Thymus (tissue), 11 donors: ENCODE results near the gene DDO. TPM values are rescaled to one million over a fixed set of nuclear protein-coding genes. Genes with fewer than 3 reads are reported as not detected.

ENCODE experiments used
- DNase-seq, 9 donors: peaks; one replicate each; pipeline ENCODE4 v3.0.0-alpha.2; 2013; ENCODE audit warnings: low spot score in 9 of 9, low read depth in 6 of 9, missing footprints in 1 of 9
- H3K27ac ChIP-seq, 2 donors: one replicate each; pipeline ENCODE4 v1.5.1; 2013; ENCODE audit warnings: control low read depth in 1 of 2, low read depth in 1 of 2, low read length in 1 of 2, mild to moderate bottlenecking in 1 of 2, moderate library complexity in 1 of 2
- H3K27me3 ChIP-seq, 2 donors: one replicate each; pipeline ENCODE4 v1.5.1; 2013; ENCODE audit warnings: low read length in 1 of 2; ENCODE audit not compliant: control insufficient read depth in 2 of 2, insufficient read depth in 1 of 2
- H3K36me3 ChIP-seq, 2 donors: one replicate each; pipeline ENCODE4 v1.5.1; 2013; ENCODE audit warnings: low read length in 1 of 2, mild to moderate bottlenecking in 1 of 2, moderate library complexity in 1 of 2; ENCODE audit not compliant: control insufficient read depth in 2 of 2, insufficient read depth in 2 of 2
- H3K4me1 ChIP-seq, 2 donors: one replicate each; pipeline ENCODE4 v1.5.1; 2013; ENCODE audit warnings: low read length in 2 of 2; ENCODE audit not compliant: control insufficient read depth in 2 of 2, insufficient read depth in 2 of 2
- H3K4me3 ChIP-seq, 2 donors: one replicate each; pipeline ENCODE4 v1.5.1; 2013; ENCODE audit warnings: low read length in 2 of 2, control low read depth in 1 of 2, mild to moderate bottlenecking in 1 of 2
- H3K9me3 ChIP-seq, 2 donors: one replicate each; pipeline ENCODE4 v1.5.1; 2013; ENCODE audit warnings: low read length in 1 of 2, mild to moderate bottlenecking in 1 of 2; ENCODE audit not compliant: control insufficient read depth in 2 of 2, insufficient read depth in 1 of 2
- WGBS: extraction: QIAGEN DNeasy Blood & Tissue Kit; methylation state at CpG from one replicate; pipeline ENCODE4 v1.1.7; 2013; 5-methylcytosine and 5-hydroxymethylcytosine counted together
- polyA plus RNA-seq: library from polyadenylated mRNA; stranded (reverse); fragments of 200-250 nt; gene quantifications from one replicate; pipeline ENCODE4 v1.2.3, GENCODE V29; 2013
- total RNA-seq: library from RNA; stranded (reverse); fragments of 120-200 nt; gene quantifications from one replicate; pipeline ENCODE4 v1.2.4, GENCODE V29; 2013
- donor health status: healthy.

Gene DDO
- total and polyA plus RNA-seq, 2 donors = 0.14 to 0.64 TPM

GRCh38 chr6:110392727-110393126 is 22.6 kb downstream of the DDO start:
- WGBS = 91% methylated on average over 9 of the region's 9 CpGs
- Histone ChIP-seq H3K9me3 (no peaks in the 10 kb centered on the region), H3K36me3 (no peaks in the 10 kb centered on the region)

GRCh38 chr6:110390404-110390803 is 25.0 kb downstream of the DDO start:
- Histone ChIP-seq H3K27me3 (no peaks in the 10 kb centered on the region), H3K9me3 (no peaks in the 10 kb centered on the region), H3K4me3 (no peak overlapping the region), H3K4me1 (peaks cover 0 to 11% of the 10 kb centered on the region in 2 donors), H3K36me3 (no peaks in the 10 kb centered on the region), H3K27ac (peak overlapping the region in 1 of 2 donors; percentile 55)
- DNase-seq = peak in 1 of 9 donors; percentile 50
- WGBS = 20% methylated on average over 2 of the region's 2 CpGs

More at GRCh38 chr6:110392727-110393126, 22.6 kb downstream of the DDO start:
- peaks cover 0 to 11% of the 10 kb centered on the region in 2 donors for H3K4me1 ChIP-seq
- DNase-seq = no peak
- H3K27ac ChIP-seq = no peak overlapping the region
- H3K4me3 ChIP-seq = no peak overlapping the region
- H3K27me3 ChIP-seq = no peaks in the 10 kb centered on the region

- H3K36me3 ChIP-seq = no peaks in the 10 kb centered on the region
- no peaks in the 10 kb centered on the region for H3K27me3 ChIP-seq
- H3K9me3 ChIP-seq = no peaks in the 10 kb centered on the region
- 72% methylated on average over 4 of the region's 4 CpGs for WGBS
- peaks cover 0 to 11% of the 10 kb centered on the region in 2 donors for H3K4me1 ChIP-seq
- peak in 1 of 9 donors; percentile 19 for DNase-seq
- no peak overlapping the region for H3K4me3 ChIP-seq
- H3K27ac ChIP-seq = peak overlapping the region in 1 of 2 donors; percentile 55
Measured at GRCh38 chr6:110389689-110390382, 25.5 kb downstream of the DDO start.

- Histone ChIP-seq H3K36me3 (no peaks in the 10 kb centered on the region), H3K27me3 (no peaks in the 10 kb centered on the region), H3K4me1 (peaks cover 0 to 11% of the 10 kb centered on the region in 2 donors), H3K4me3 (no peak overlapping the region), H3K9me3 (no peaks in the 10 kb centered on the region), H3K27ac (no peak overlapping the region)
- DNase-seq = no peak
- 93% methylated on average over 2 of the region's 2 CpGs for WGBS
Measured at GRCh38 chr6:110387986-110388385, 27.4 kb downstream of the DDO start.

- no peak overlapping the region for H3K27ac ChIP-seq
- H3K36me3 ChIP-seq = no peaks in the 10 kb centered on the region
- peaks cover 0 to 11% of the 10 kb centered on the region in 2 donors for H3K4me1 ChIP-seq
- H3K4me3 ChIP-seq = no peak overlapping the region
- WGBS = 99% methylated on average over 1 of the region's 1 CpG
- no peaks in the 10 kb centered on the region for H3K9me3 ChIP-seq
- H3K27me3 ChIP-seq = no peaks in the 10 kb centered on the region
- DNase-seq = no peak
Measured at GRCh38 chr6:110385458-110385863, 29.9 kb downstream of the DDO start.

- DNase-seq = no peak
- no peaks in the 10 kb centered on the region for H3K4me1 ChIP-seq
- H3K9me3 ChIP-seq = no peaks in the 10 kb centered on the region
- no peak overlapping the region for H3K27ac ChIP-seq
- no peaks in the 10 kb centered on the region for H3K27me3 ChIP-seq
- 96% methylated on average over 9 of the region's 9 CpGs for WGBS
- no peak overlapping the region for H3K4me3 ChIP-seq
- H3K36me3 ChIP-seq = no peaks in the 10 kb centered on the region
Measured at GRCh38 chr6:110378552-110378951, 36.8 kb downstream of the DDO start.

GRCh38 chr6:110369066-110369465 is 46.3 kb downstream of the DDO start:
- Histone ChIP-seq H3K4me1 (peaks cover 4 to 15% of the 10 kb centered on the region in 2 donors), H3K4me3 (no peak overlapping the region), H3K27me3 (no peaks in the 10 kb centered on the region), H3K27ac (no peak overlapping the region), H3K9me3 (no peaks in the 10 kb centered on the region), H3K36me3 (no peaks in the 10 kb centered on the region)
- 82% methylated on average over 4 of the region's 4 CpGs for WGBS
- no peak for DNase-seq

- Histone ChIP-seq H3K27ac (no peak overlapping the region), H3K36me3 (no peaks in the 10 kb centered on the region), H3K27me3 (no peaks in the 10 kb centered on the region), H3K9me3 (no peaks in the 10 kb centered on the region), H3K4me3 (no peak overlapping the region), H3K4me1 (peaks cover 4 to 15% of the 10 kb centered on the region in 2 donors)
- DNase-seq = no peak
- WGBS = 98% methylated on average over 2 of the region's 2 CpGs
Measured at GRCh38 chr6:110368284-110368683, 47.1 kb downstream of the DDO start.

- no peaks in the 10 kb centered on the region for H3K27me3 ChIP-seq
- 97% methylated on average over 1 of the region's 1 CpG for whole genome bisulfite sequencing
Measured at GRCh38 chr6:110367825-110368224, 47.5 kb downstream of the DDO start.

More at GRCh38 chr6:110367825-110368224, 47.5 kb downstream of the DDO start:
- no peak overlapping the region for H3K27ac ChIP-seq
- H3K9me3 ChIP-seq = no peaks in the 10 kb centered on the region
- H3K36me3 ChIP-seq = no peaks in the 10 kb centered on the region
- no peak overlapping the region for H3K4me3 ChIP-seq
- no peak for DNase-seq
- H3K4me1 ChIP-seq = peaks cover 4 to 15% of the 10 kb centered on the region in 2 donors
